Gastrocnemius medialis (tissue), 4 donors: ENCODE measurements around the gene PROM1.

Experiments
- CTCF ChIP-seq, 5 experiments: fragments of 450-650 bp in 3 of 5; fragments of 200-600 bp in 2 of 5; sonication (generic) in 2 of 5; IDR thresholded peaks in 4 of 5; conservative IDR thresholded peaks in 1 of 5; 1 replicate in 4 of 5; 2 replicates in 1 of 5; pipeline ENCODE4 v1.5.1; 2016 to 2019; ENCODE audit warnings: antibody characterized with exemption in 5 of 5, mild to moderate bottlenecking in 3 of 5, moderate library complexity in 3 of 5
- POLR2A ChIP-seq, 2 donors: fragments of 450-650 bp; IDR thresholded peaks; one replicate each; pipeline ENCODE4 v1.6.1; 2017; ENCODE audit warnings: antibody characterized with exemption in 2 of 2, mild to moderate bottlenecking in 2 of 2, moderate library complexity in 2 of 2

- TF ChIP-seq CTCF (IDR thresholded peaks at IDR 0.05 in 4 of 5, conservative IDR thresholded peaks at IDR 0.05 in 1 of 5): no peak
- TF ChIP-seq POLR2A (IDR thresholded peaks at IDR 0.05): no peak
These were observed 23.1 kb upstream of the PROM1 start for GRCh38 chr4:16106956-16107355.
